Hepatocyte (in vitro differentiated cells): ENCODE results near the gene MYOCOS.

ENCODE experiments used
- CTCF ChIP-seq: fragments of 200-600 bp; sonication (generic); IDR thresholded peaks from 2 replicates; pipeline ENCODE4 v1.5.1; 2016; ENCODE audit warnings: antibody characterized with exemption, mild to moderate bottlenecking; ENCODE audit not compliant: poor library complexity
- EZH2phosphoT487 ChIP-seq: fragments of 200-600 bp; sonication (generic); IDR thresholded peaks from one replicate; pipeline ENCODE4 v1.6.1; 2018; ENCODE audit warnings: antibody characterized with exemption, mild to moderate bottlenecking, low read depth, moderate library complexity; ENCODE audit not compliant: unreplicated experiment, severe bottlenecking

GRCh38 chr1:171597203-171597602 is 24.8 kb upstream of the MYOCOS start:
- TF ChIP-seq CTCF (no peak), EZH2phosphoT487 (no peak)
